HepG2 (cell line): ENCODE measurements around the gene FBXO2. TPM values are rescaled to one million over a fixed set of nuclear protein-coding genes. Genes with fewer than 3 reads are reported as not detected.

Source experiments
- ARID3A ChIP-seq: IDR thresholded peaks from 2 replicates; pipeline ENCODE4 v1.6.1; 2012; ENCODE audit warnings: low read depth, low read length, improper control_type of control experiment
- ATF7-NPFF ChIP-seq: sonication (generic); formaldehyde crosslinking; IDR thresholded peaks from 2 replicates; pipeline ENCODE4 v1.8.1; 2023; ENCODE audit warnings: mild to moderate bottlenecking, low read depth, missing genetic modification reagents, moderate library complexity
- EED ChIP-seq: sonication (generic); formaldehyde crosslinking; IDR thresholded peaks from 2 replicates; pipeline ENCODE4 v1.5.0; 2020; ENCODE audit warnings: mild to moderate bottlenecking, missing genetic modification reagents
- FLYWCH1 ChIP-seq: sonication (generic); formaldehyde crosslinking; IDR thresholded peaks from 2 replicates; pipeline ENCODE4 v1.8.1; 2023; ENCODE audit warnings: mild to moderate bottlenecking, missing genetic modification reagents
- GATAD1 ChIP-seq: IDR thresholded peaks from 2 replicates; pipeline ENCODE4 v1.6.1; 2016; ENCODE audit warnings: missing genetic modification reagents, missing compliant biosample characterization
- GZF1 ChIP-seq: sonication (generic); formaldehyde crosslinking; IDR thresholded peaks from 2 replicates; pipeline ENCODE4 v1.5.1; 2020; ENCODE audit warnings: mild to moderate bottlenecking, missing genetic modification reagents
- HNF1B ChIP-seq: sonication (generic); formaldehyde crosslinking; IDR thresholded peaks from 2 replicates; pipeline ENCODE4 v1.5.1; 2020; ENCODE audit warnings: mild to moderate bottlenecking, moderate library complexity, missing genetic modification reagents
- MAFF ChIP-seq: IDR thresholded peaks from 2 replicates; pipeline ENCODE4 v1.6.1; 2011; ENCODE audit warnings: low read depth, low read length, improper control_type of control experiment
- PITX1 ChIP-seq: sonication (generic); formaldehyde crosslinking; IDR thresholded peaks from 2 replicates; pipeline ENCODE4 v1.5.1; 2020; ENCODE audit warnings: mild to moderate bottlenecking, missing genetic modification reagents
- TBP ChIP-seq: sonication (generic); formaldehyde crosslinking; IDR thresholded peaks from 2 replicates; pipeline ENCODE4 v1.5.0; 2020; ENCODE audit warnings: missing genetic modification reagents
- YEATS4 ChIP-seq: sonication (generic); formaldehyde crosslinking; IDR thresholded peaks from 2 replicates; pipeline ENCODE4 v1.4.0; 2020; ENCODE audit warnings: missing genetic modification reagents, borderline replicate concordance
- ZBTB2 ChIP-seq: sonication (generic); formaldehyde crosslinking; IDR thresholded peaks from 2 replicates; pipeline ENCODE4 v1.8.0; 2022; ENCODE audit warnings: low read depth, missing genetic modification reagents
- ZBTB4 ChIP-seq: sonication (generic); formaldehyde crosslinking; IDR thresholded peaks from 2 replicates; pipeline ENCODE4 v1.4.0; 2020; ENCODE audit warnings: missing genetic modification reagents, mild to moderate bottlenecking, borderline replicate concordance
- ZNF205 ChIP-seq: IDR thresholded peaks from 2 replicates; pipeline ENCODE4 v1.6.1; 2018; ENCODE audit warnings: missing biosample characterization, missing genetic modification reagents
- ZNF773 ChIP-seq: sonication (generic); formaldehyde crosslinking; IDR thresholded peaks from 2 replicates; pipeline ENCODE4 v1.4.0; 2020; ENCODE audit warnings: missing genetic modification reagents, borderline replicate concordance
- polyA plus RNA-seq, 8 experiments: library from polyadenylated mRNA; depleted of rRNA in 3 of 8; stranded (reverse) in 7 of 8; unstranded in 1 of 8; fragments of >200 nt; fragmentation: Illumina TruSeq in 4 of 8; extraction: Trizol in 4 of 8; gene quantifications; 2 replicates each; pipeline versions ENCODE4 v1.2.1 to v1.2.3, GENCODE V29; 2011 to 2016; ENCODE audit warnings: low read depth in 4 of 8, missing spikeins in 1 of 8, mixed read lengths in 1 of 8; ENCODE audit not compliant: insufficient read depth in 1 of 8
- total RNA-seq, 5 experiments: library from RNA; depleted of rRNA; stranded (reverse); fragments of >200 nt; fragmentation: Illumina TruSeq; extraction: Trizol; gene quantifications; 2 replicates each; pipeline ENCODE4 v1.2.3, GENCODE V29; 2016; ENCODE audit warnings: low read depth in 1 of 5
- TF ChIP-seq, protein P1 (sequence below): sonication (generic); formaldehyde crosslinking; IDR thresholded peaks from 2 replicates; pipeline ENCODE4 v1.4.0; 2020; ENCODE audit warnings: missing genetic modification reagents

The FBXO2 gene
- total and polyA plus RNA-seq, 2 of the 13 experiments (the other 11 are each of a cell fraction or from before 2014, with no cell fraction given) = 79.3 to 112 TPM

GRCh38 chr1:11654137-11654938, at the start of gene FBXO2, which contains the start of gene FBXO44 (continued):
- TF ChIP-seq ARID3A (no peak), ZNF205 (CRISPR knock-in tag) (no peak), HNF1B (0 out of 2 replicates have a peak, but pooled peaks have one; percentile 30), TBP (CRISPR knock-in tag) (no peak), MAFF (no peak), ATF7-NPFF (no peak; the same call in 1 of the 2 replicates), FLYWCH1 (no peak), YEATS4 (CRISPR knock-in tag) (no peak), ZNF773 (CRISPR knock-in tag) (no peak), ZBTB2 (CRISPR knock-in tag) (no peak; the same call in none of the 2 replicates), PITX1 (CRISPR knock-in tag) (no peak), ZBTB4 (no peak), EED (CRISPR knock-in tag) (no peak), GATAD1 (CRISPR knock-in tag) (no peak), GZF1 (no peak)
- TF ChIP-seq, protein P1, sequence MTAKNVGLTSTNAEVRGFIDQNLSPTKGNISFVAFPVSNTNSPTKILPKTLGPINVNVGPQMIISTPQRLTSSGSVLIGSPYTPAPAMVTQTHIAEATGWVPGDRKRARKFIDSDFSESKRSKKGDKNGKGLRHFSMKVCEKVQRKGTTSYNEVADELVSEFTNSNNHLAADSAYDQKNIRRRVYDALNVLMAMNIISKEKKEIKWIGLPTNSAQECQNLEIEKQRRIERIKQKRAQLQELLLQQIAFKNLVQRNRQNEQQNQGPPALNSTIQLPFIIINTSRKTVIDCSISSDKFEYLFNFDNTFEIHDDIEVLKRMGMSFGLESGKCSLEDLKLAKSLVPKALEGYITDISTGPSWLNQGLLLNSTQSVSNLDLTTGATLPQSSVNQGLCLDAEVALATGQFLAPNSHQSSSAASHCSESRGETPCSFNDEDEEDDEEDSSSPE (CRISPR knock-in tag) = no peak; the same call in 1 of the 2 replicates
